Loucy (cell line): ENCODE results near the gene EXTL2.

ENCODE experiments used
- CTCF ChIP-seq: fragments of 200-600 bp; sonication (generic); conservative IDR thresholded peaks from 2 replicates; pipeline ENCODE4 v1.5.1; 2014; ENCODE audit warnings: mild to moderate bottlenecking, antibody characterized with exemption, low read length
- EZH2phosphoT487 ChIP-seq: fragments of 200-600 bp; IDR thresholded peaks from 2 replicates; pipeline ENCODE4 v1.6.1; 2018; ENCODE audit warnings: antibody characterized with exemption, mild to moderate bottlenecking, moderate library complexity, borderline replicate concordance

GRCh38 chr1:100941580-100942216 is 47.1 kb upstream of the EXTL2 start:
- TF ChIP-seq CTCF, result no peak
- TF ChIP-seq EZH2phosphoT487, result no peak
